Kidney epithelial cell (primary cell): ENCODE data around the gene AGXT2. TPM values are rescaled to one million over a fixed set of nuclear protein-coding genes. Genes with fewer than 3 reads are reported as not detected.
"Not testable (repeated sequence)": the region's sequence is repeated elsewhere in the genome, so short reads cannot be mapped to it uniquely, and the experiment has no call there.

Source experiments
- DNase-seq: peaks from one replicate; pipeline ENCODE4 v3.0.0-alpha.2; 2010; ENCODE audit warnings: low read depth
- H3K27me3 ChIP-seq: 2 replicates; pipeline ENCODE4 v1.6.0; 2011; ENCODE audit warnings: low read length; ENCODE audit not compliant: control insufficient read depth, insufficient read depth
- H3K36me3 ChIP-seq: 2 replicates; pipeline ENCODE4 v1.5.1; 2011; ENCODE audit warnings: low read length; ENCODE audit not compliant: control insufficient read depth, insufficient read depth
- H3K4me3 ChIP-seq: 2 replicates; pipeline ENCODE4 v1.5.1; 2011; ENCODE audit warnings: low read depth, mild to moderate bottlenecking, control low read depth, low read length
- CTCF ChIP-seq: IDR thresholded peaks from 2 replicates; pipeline ENCODE4 v1.5.1; 2011; ENCODE audit warnings: mild to moderate bottlenecking, moderate library complexity, low read length, control low read depth, inconsistent platforms; ENCODE audit not compliant: insufficient read depth, poor library complexity, severe bottlenecking
- total RNA-seq: library from RNA; depleted of rRNA; stranded (reverse); fragments of >200 nt; gene quantifications from 2 replicates; pipeline ENCODE4 v1.2.3, GENCODE V29; 2015

AGXT2 gene
- total RNA-seq, 1 donor from 2014 or later: not detected

GRCh38 chr5:35041261-35041660 is 6.5 kb downstream of the AGXT2 start:
- no peak for DNase-seq
- H3K27me3 ChIP-seq: no peaks in the 10 kb centered on the region
- no peak overlapping the region for H3K4me3 ChIP-seq
- no peaks in the 10 kb centered on the region for H3K36me3 ChIP-seq
- no peak for TF ChIP-seq CTCF

GRCh38 chr5:35038891-35039290 is 8.9 kb downstream of the AGXT2 start:
- DNase-seq: no peak
- no peaks in the 10 kb centered on the region for H3K36me3 ChIP-seq
- H3K27me3 ChIP-seq: no peaks in the 10 kb centered on the region
- TF ChIP-seq CTCF: no peak
- no peak overlapping the region for H3K4me3 ChIP-seq

GRCh38 chr5:35036536-35036935 is 11.2 kb downstream of the AGXT2 start:
- no peaks in the 10 kb centered on the region for H3K27me3 ChIP-seq
- H3K4me3 ChIP-seq: no peak overlapping the region
- no peak for TF ChIP-seq CTCF
- H3K36me3 ChIP-seq: no peaks in the 10 kb centered on the region
- no peak for DNase-seq

- H3K4me3 ChIP-seq, H3K27me3 ChIP-seq, DNase-seq, H3K36me3 ChIP-seq: not testable (repeated sequence)
Observed at GRCh38 chr5:35035929-35036328, 11.8 kb downstream of the AGXT2 start.

GRCh38 chr5:35035271-35035670 is 12.5 kb downstream of the AGXT2 start:
- Histone ChIP-seq H3K36me3 (no peaks in the 10 kb centered on the region), H3K27me3 (no peaks in the 10 kb centered on the region), H3K4me3 (no peak overlapping the region)
- no peak for TF ChIP-seq CTCF
- DNase-seq: no peak

- TF ChIP-seq CTCF: no peak
- Histone ChIP-seq H3K36me3 (no peaks in the 10 kb centered on the region), H3K4me3 (no peak overlapping the region), H3K27me3 (no peaks in the 10 kb centered on the region)
- no peak for DNase-seq
Observed at GRCh38 chr5:35032356-35032755, 15.4 kb downstream of the AGXT2 start.
